Loucy (cell line): ENCODE results near the gene CALCR.

Experiments
- EZH2phosphoT487 ChIP-seq: fragments of 200-600 bp; IDR thresholded peaks from 2 replicates; pipeline ENCODE4 v1.6.1; 2018; ENCODE audit warnings: antibody characterized with exemption, mild to moderate bottlenecking, moderate library complexity, borderline replicate concordance
- TF ChIP-seq, protein P1 (sequence below): fragments of 200-600 bp; sonication (generic); conservative IDR thresholded peaks from 2 replicates; pipeline ENCODE4 v1.5.1; 2014; ENCODE audit warnings: mild to moderate bottlenecking, antibody characterized with exemption, low read length

DNA sequence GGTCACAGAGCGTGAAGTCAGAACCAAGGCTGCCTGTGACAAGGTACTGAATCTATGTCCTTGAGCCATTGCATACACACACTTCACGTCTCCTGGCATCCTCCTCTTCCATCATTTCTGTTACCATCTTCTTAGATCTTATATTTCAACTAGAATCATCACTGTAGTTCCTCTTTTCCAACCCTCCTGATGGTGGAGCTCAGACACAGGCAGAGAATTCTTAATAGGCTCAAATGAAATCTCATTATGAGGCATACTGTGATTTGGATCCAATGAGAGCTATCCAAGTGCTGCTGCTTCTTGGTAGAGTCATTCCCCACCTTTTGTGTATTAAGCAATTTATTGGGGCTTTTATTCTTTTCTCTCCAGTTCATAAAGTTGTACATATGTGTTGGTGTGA is 113.2 kb downstream of the CALCR start:
- no peak for TF ChIP-seq EZH2phosphoT487
- TF ChIP-seq, protein P1, sequence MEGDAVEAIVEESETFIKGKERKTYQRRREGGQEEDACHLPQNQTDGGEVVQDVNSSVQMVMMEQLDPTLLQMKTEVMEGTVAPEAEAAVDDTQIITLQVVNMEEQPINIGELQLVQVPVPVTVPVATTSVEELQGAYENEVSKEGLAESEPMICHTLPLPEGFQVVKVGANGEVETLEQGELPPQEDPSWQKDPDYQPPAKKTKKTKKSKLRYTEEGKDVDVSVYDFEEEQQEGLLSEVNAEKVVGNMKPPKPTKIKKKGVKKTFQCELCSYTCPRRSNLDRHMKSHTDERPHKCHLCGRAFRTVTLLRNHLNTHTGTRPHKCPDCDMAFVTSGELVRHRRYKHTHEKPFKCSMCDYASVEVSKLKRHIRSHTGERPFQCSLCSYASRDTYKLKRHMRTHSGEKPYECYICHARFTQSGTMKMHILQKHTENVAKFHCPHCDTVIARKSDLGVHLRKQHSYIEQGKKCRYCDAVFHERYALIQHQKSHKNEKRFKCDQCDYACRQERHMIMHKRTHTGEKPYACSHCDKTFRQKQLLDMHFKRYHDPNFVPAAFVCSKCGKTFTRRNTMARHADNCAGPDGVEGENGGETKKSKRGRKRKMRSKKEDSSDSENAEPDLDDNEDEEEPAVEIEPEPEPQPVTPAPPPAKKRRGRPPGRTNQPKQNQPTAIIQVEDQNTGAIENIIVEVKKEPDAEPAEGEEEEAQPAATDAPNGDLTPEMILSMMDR = no peak
